Measurements from ENCODE around the gene GPR15. TPM values are rescaled to one million over a fixed set of nuclear protein-coding genes. Genes with fewer than 3 reads are reported as not detected.

Gene GPR15
- total RNA-seq (1 to 10 TPM; 8.4 to 9.6 TPM), total RNA-seq (0.78 to 78.2 (median 38.0) reads per million in 172 experiments)
- 33.5 TPM for polyA plus RNA-seq (2013, experiment 1 of 2)
- 18.9 TPM for polyA plus RNA-seq (2013, experiment 2 of 2)

DNA sequence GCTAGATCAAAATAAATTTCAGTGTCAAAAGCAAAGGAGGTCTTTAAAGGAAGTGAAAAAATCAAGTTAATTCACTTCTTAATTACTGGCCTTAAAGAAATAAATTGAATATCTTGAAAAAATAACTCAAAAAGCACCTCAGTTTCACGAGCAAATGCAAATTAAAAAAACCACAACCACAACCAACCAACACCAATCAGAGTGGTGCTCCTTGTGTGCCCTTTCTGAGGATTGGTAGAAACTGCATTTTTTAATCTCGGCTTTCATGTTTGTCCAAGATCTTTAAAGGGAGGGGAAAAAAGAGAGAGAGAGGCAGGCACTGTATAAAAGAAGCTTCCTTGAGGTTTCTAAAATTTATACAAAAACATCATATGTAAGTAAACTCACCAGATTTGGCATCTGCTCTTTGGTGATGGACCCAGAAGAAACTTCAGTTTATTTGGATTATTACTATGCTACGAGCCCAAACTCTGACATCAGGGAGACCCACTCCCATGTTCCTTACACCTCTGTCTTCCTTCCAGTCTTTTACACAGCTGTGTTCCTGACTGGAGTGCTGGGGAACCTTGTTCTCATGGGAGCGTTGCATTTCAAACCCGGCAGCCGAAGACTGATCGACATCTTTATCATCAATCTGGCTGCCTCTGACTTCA is at the start of gene GPR15:
GPR15 (plus strand) TSS at position 357 of the 653 bp plus-strand sequence; CDS start at position 413, 56 bp downstream.
- Histone ChIP-seq H3K4me1 (ENCODE audit: insufficient read depth, low read length) (no peaks in the 10 kb centered on the region), H3K36me3 (ENCODE audit: insufficient read depth, low read length) (no peaks in the 10 kb centered on the region), H3K27me3 (ENCODE audit: control insufficient read depth in 1 of 2, insufficient read depth in 2 of 2, low read length in 2 of 2) (no peaks in the 10 kb centered on the region), H3K27ac (ENCODE audit: low read depth in 1 of 2, low read length in 2 of 2) (no peak within 1 kb of the TSS), H3K9me3 (ENCODE audit: control insufficient read depth in 1 of 2, insufficient read depth in 1 of 2, low read length in 2 of 2) (no peaks in the 10 kb centered on the region), H3K4me3 (ENCODE audit: low read length) (peak within 1 kb of the TSS; percentile 46)
- TF ChIP-seq CTCF (IDR thresholded peaks at IDR 0.05): no peak
- Mint-ChIP-seq H3K9me3 (no peaks in the 10 kb centered on the region), H3K27ac (no peak within 1 kb of the TSS), H3K27me3 (no peaks in the 10 kb centered on the region), H3K4me3 (peak within 1 kb of the TSS; percentile 30), H3K4me1 (ENCODE audit: low read depth) (no peaks in the 10 kb centered on the region), H3K36me3 (ENCODE audit: low read depth) (no peaks in the 10 kb centered on the region)
- peak; percentile 43 for ATAC-seq (ENCODE audit: poor library complexity)
- peak in 2 of 14 experiments; percentile 42 to 49 for DNase-seq
- ChIA-PET CTCF (interaction anchor here (1.7 kb wide), 1 partner anchor 10 kb away, joined by 6 read pairs; no protein-coding TSS in a partner anchor), POLR2A (interaction anchor here (1.0 to 3.0 kb wide), 5 partner anchors 9 to 41 kb away, joined by 3 to 18 read pairs (median 6); partner anchors contain the start of gene CLDND1)
- intact Hi-C loops (cut with DNase I, micrococcal nuclease): no loop called here

GRCh38 chr3:98482717-98483482 is 48.9 kb upstream of the GPR15 start:
- H3K27ac ChIP-seq (ENCODE audit: low read depth in 1 of 2, low read length in 2 of 2): no peak overlapping the region
- Mint-ChIP-seq H3K36me3 (ENCODE audit: low read depth) (peaks cover 28% of the 10 kb centered on the region), H3K9me3 (peaks cover 14% of the 10 kb centered on the region), H3K27ac (no peak overlapping the region), H3K4me3 (no peak overlapping the region), H3K4me1 (ENCODE audit: low read depth) (no peaks in the 10 kb centered on the region), H3K27me3 (peaks cover 32% of the 10 kb centered on the region)
- no peaks in the 10 kb centered on the region for H3K4me1 ChIP-seq (ENCODE audit: insufficient read depth, low read length)
- POLR2A ChIA-PET: no interaction called here
- intact Hi-C loops (cut with DNase I, micrococcal nuclease): no loop called here
- DNase-seq (no peak), ATAC-seq (ENCODE audit: poor library complexity) (no peak)
- H3K36me3 ChIP-seq (ENCODE audit: insufficient read depth, low read length): no peaks in the 10 kb centered on the region
- TF ChIP-seq CTCF (IDR thresholded peaks at IDR 0.05): no peak
- no peaks in the 10 kb centered on the region for H3K27me3 ChIP-seq (ENCODE audit: control insufficient read depth in 1 of 2, insufficient read depth in 2 of 2, low read length in 2 of 2)
- CTCF ChIA-PET: no interaction called here
- H3K4me3 ChIP-seq (ENCODE audit: low read length): no peak overlapping the region
- peaks cover 8 to 14% of the 10 kb centered on the region in 2 experiments for H3K9me3 ChIP-seq (ENCODE audit: control insufficient read depth in 1 of 2, insufficient read depth in 1 of 2, low read length in 2 of 2)

DNA sequence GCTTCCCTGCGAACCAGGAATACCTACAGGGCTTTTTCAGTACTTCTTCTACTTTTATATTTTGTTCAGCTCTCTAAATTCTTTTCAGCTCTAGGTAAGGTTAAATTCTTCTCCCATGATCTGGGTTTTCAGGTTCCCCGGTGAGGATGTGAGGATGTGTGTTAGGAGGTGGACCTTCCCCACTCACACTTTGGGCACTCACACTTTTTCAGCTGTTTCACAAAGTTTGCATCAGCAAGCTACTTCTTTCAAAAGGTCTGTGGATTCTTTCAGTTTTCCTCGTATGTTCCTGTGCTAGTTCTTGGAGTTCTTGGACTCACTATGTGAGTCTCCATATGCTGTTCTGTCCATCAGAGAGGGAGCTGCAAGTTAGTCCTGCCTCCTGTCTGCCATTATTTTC is 48.2 kb upstream of the GPR15 start:
- Histone ChIP-seq H3K36me3 (ENCODE audit: insufficient read depth, low read length) (no peaks in the 10 kb centered on the region), H3K27me3 (ENCODE audit: control insufficient read depth in 1 of 2, insufficient read depth in 2 of 2, low read length in 2 of 2) (no peaks in the 10 kb centered on the region), H3K4me3 (ENCODE audit: low read length) (no peak overlapping the region), H3K4me1 (ENCODE audit: insufficient read depth, low read length) (no peaks in the 10 kb centered on the region), H3K27ac (ENCODE audit: low read depth in 1 of 2, low read length in 2 of 2) (no peak overlapping the region), H3K9me3 (ENCODE audit: control insufficient read depth in 1 of 2, insufficient read depth in 1 of 2, low read length in 2 of 2) (peaks cover 8 to 14% of the 10 kb centered on the region in 2 experiments)
- no peak for TF ChIP-seq CTCF (IDR thresholded peaks at IDR 0.05)
- ChIA-PET POLR2A (no interaction called here), CTCF (no interaction called here)
- H3K27ac Mint-ChIP-seq: no peak overlapping the region
- H3K27me3 Mint-ChIP-seq: peaks cover 32% of the 10 kb centered on the region
- intact Hi-C loops (cut with DNase I, micrococcal nuclease): no loop called here
- peaks cover 16% of the 10 kb centered on the region for H3K9me3 Mint-ChIP-seq
- DNase-seq (no peak), ATAC-seq (ENCODE audit: poor library complexity) (no peak)
- H3K36me3 Mint-ChIP-seq (ENCODE audit: low read depth): peaks cover 28% of the 10 kb centered on the region
- H3K4me3 Mint-ChIP-seq: no peak overlapping the region
- no peaks in the 10 kb centered on the region for H3K4me1 Mint-ChIP-seq (ENCODE audit: low read depth)
